Body of pancreas (tissue), 4 donors: Measurements from ENCODE around the gene DSCAM. TPM values are rescaled to one million over a fixed set of nuclear protein-coding genes. Genes with fewer than 3 reads are reported as not detected.
"Not testable (repeated sequence)": the region's sequence is repeated elsewhere in the genome, so short reads cannot be mapped to it uniquely, and the experiment has no call there.

Source experiments
- ATAC-seq: fragments of 150-250 bp; one replicate; pipeline ENCODE4 v1.9.1; 2016
- DNase-seq, 4 donors: peaks; one replicate each; pipeline ENCODE4 v3.0.0-alpha.2; 2019
- H3K27ac ChIP-seq, 4 donors: fragments of 200-600 bp; sonication (generic); 1 replicate in 3 of 4; 2 replicates in 1 of 4; pipeline versions ENCODE4 v1.5.1 to v1.6.1; 2016 to 2019; ENCODE audit warnings: mild to moderate bottlenecking in 1 of 4, mixed read lengths in 1 of 4, moderate library complexity in 1 of 4
- H3K27me3 ChIP-seq, 2 donors: fragments of 200-600 bp; sonication (generic); one replicate each; pipeline ENCODE4 v1.6.0; 2016; ENCODE audit warnings: mild to moderate bottlenecking in 1 of 2
- H3K36me3 ChIP-seq, 2 donors: fragments of 200-600 bp; sonication (generic); replicated peaks in 1 of 2; 2 replicates each; pipeline ENCODE4 v1.5.1; 2016; ENCODE audit warnings: low read depth in 2 of 2; ENCODE audit not compliant: insufficient read depth in 1 of 2
- H3K4me1 ChIP-seq: fragments of 200-600 bp; sonication (generic); one replicate; pipeline ENCODE4 v1.6.0; 2016
- H3K4me3 ChIP-seq, 2 donors: fragments of 200-600 bp; sonication (generic); 1 replicate in 1 of 2; 2 replicates in 1 of 2; pipeline ENCODE4 v1.5.1; 2016 to 2019
- H3K9me3 ChIP-seq, 3 donors: fragments of 200-600 bp; sonication (generic); 1 replicate in 2 of 3; 2 replicates in 1 of 3; pipeline ENCODE4 v1.5.1; 2016
- CTCF ChIP-seq, 7 experiments: fragments of 450-650 bp in 4 of 7; fragments of 200-600 bp in 3 of 7; sonication (generic) in 3 of 7; IDR thresholded peaks; one replicate each; pipeline ENCODE4 v1.5.1; 2016 to 2019; ENCODE audit warnings: antibody characterized with exemption in 7 of 7
- POLR2A ChIP-seq, 3 donors: fragments of 450-650 bp; IDR thresholded peaks; one replicate each; pipeline ENCODE4 v1.6.1; 2016; ENCODE audit warnings: antibody characterized with exemption in 3 of 3, mild to moderate bottlenecking in 2 of 3
- WGBS, 2 donors: methylation state at CpG; one replicate each; pipeline ENCODE4 v1.1.5; 2017; 5-methylcytosine and 5-hydroxymethylcytosine counted together
- intact Hi-C: fragments of 100-400 bp; cut with DNase I; formaldehyde crosslinking; loops from one replicate; pipeline ENCODE4 v1.15.1; 2023
- total RNA-seq, 2 donors: library from RNA; depleted of rRNA; stranded (reverse); fragments of >200 nt; gene quantifications; one replicate each; pipeline ENCODE4 v1.1.0, GENCODE V29; 2016

DSCAM gene
- total RNA-seq, 2 donors from 2014 or later, result 0.26 TPM; not detected in 1

GRCh38 chr21:40029888-40030287, 817.1 kb downstream of the DSCAM start:
- ATAC-seq, result no peak
- 66 to 77% methylated on average over 6 of the region's 6 CpGs for WGBS, 2 donors
- intact Hi-C loops, result no loop called here
- Histone ChIP-seq H3K27ac (no peak overlapping the region), H3K36me3 (no peaks in the 10 kb centered on the region), H3K4me1 (no peaks in the 10 kb centered on the region), H3K9me3 (no peaks in the 10 kb centered on the region), H3K4me3 (no peak overlapping the region), H3K27me3 (no peaks in the 10 kb centered on the region)
- TF ChIP-seq POLR2A (IDR thresholded peaks at IDR 0.05) (no peak), CTCF (IDR thresholded peaks at IDR 0.05) (no peak)
- no peak for DNase-seq

- ATAC-seq, intact Hi-C loops: not testable (repeated sequence)
- 72 to 91% methylated on average over 8 to 19 of the region's 19 CpGs for WGBS, 2 donors
These were observed 818.6 kb downstream of the DSCAM start for GRCh38 chr21:40028393-40028792.

GRCh38 chr21:40021558-40022351, 825.2 kb downstream of the DSCAM start:
- H3K36me3 ChIP-seq, result no peaks in the 10 kb centered on the region
- no peak for TF ChIP-seq POLR2A (IDR thresholded peaks at IDR 0.05)
- no peak for TF ChIP-seq CTCF (IDR thresholded peaks at IDR 0.05)
- no peaks in the 10 kb centered on the region for H3K9me3 ChIP-seq
- 51 to 60% methylated on average over 5 of the region's 5 CpGs for WGBS, 2 donors
- H3K27ac ChIP-seq, result no peak overlapping the region
- no peaks in the 10 kb centered on the region for H3K4me1 ChIP-seq
- DNase-seq (no peak), ATAC-seq (no peak)
- H3K4me3 ChIP-seq, result no peak overlapping the region
- H3K27me3 ChIP-seq, result no peaks in the 10 kb centered on the region
- intact Hi-C loops, result no loop called here

More at GRCh38 chr21:40028393-40028792, 818.6 kb downstream of the DSCAM start:
- not testable (repeated sequence) for H3K4me3 ChIP-seq, H3K4me1 ChIP-seq, H3K27me3 ChIP-seq, DNase-seq, H3K36me3 ChIP-seq, H3K27ac ChIP-seq, H3K9me3 ChIP-seq

GRCh38 chr21:40020651-40021050, 826.3 kb downstream of the DSCAM start:
- Histone ChIP-seq H3K4me3 (no peak overlapping the region), H3K36me3 (no peaks in the 10 kb centered on the region), H3K9me3 (no peaks in the 10 kb centered on the region), H3K27ac (no peak overlapping the region), H3K4me1 (no peaks in the 10 kb centered on the region), H3K27me3 (no peaks in the 10 kb centered on the region)
- TF ChIP-seq POLR2A (IDR thresholded peaks at IDR 0.05), result no peak
- TF ChIP-seq CTCF (IDR thresholded peaks at IDR 0.05), result no peak
- ATAC-seq (no peak), DNase-seq (no peak)
- 76 to 79% methylated on average over 3 of the region's 3 CpGs for WGBS, 2 donors
- intact Hi-C loops, result no loop called here

- no peaks in the 10 kb centered on the region for H3K4me1 ChIP-seq
- WGBS, 2 donors, result 66 to 67% methylated on average over 3 of the region's 3 CpGs
- no peaks in the 10 kb centered on the region for H3K27me3 ChIP-seq
- DNase-seq (no peak), ATAC-seq (no peak)
- H3K4me3 ChIP-seq, result no peak overlapping the region
- TF ChIP-seq CTCF (IDR thresholded peaks at IDR 0.05) (no peak), POLR2A (IDR thresholded peaks at IDR 0.05) (no peak)
- H3K27ac ChIP-seq, result no peak overlapping the region
- no peaks in the 10 kb centered on the region for H3K9me3 ChIP-seq
- H3K36me3 ChIP-seq, result no peaks in the 10 kb centered on the region
- intact Hi-C loops, result no loop called here
These were observed 828.0 kb downstream of the DSCAM start for GRCh38 chr21:40018871-40019475.
